Occipital lobe (tissue), 2 donors: Measurements from ENCODE around the gene IRF8. TPM values are rescaled to one million over a fixed set of nuclear protein-coding genes. Genes with fewer than 3 reads are reported as not detected.
"Not testable (repeated sequence)": the region's sequence is repeated elsewhere in the genome, so short reads cannot be mapped to it uniquely, and the experiment has no call there.

ENCODE experiments used
- DNase-seq: peaks from one replicate; lab custom pipeline; 2025; lab: John Stamatoyannopoulos, UW
- total RNA-seq: library from RNA; depleted of rRNA; stranded (reverse); fragments of >200 nt; gene quantifications from one replicate; pipeline ENCODE4 v1.2.3, GENCODE V29; 2014

The IRF8 gene
- total RNA-seq, 1 donor from 2014 or later: 9.8 TPM

DNA sequence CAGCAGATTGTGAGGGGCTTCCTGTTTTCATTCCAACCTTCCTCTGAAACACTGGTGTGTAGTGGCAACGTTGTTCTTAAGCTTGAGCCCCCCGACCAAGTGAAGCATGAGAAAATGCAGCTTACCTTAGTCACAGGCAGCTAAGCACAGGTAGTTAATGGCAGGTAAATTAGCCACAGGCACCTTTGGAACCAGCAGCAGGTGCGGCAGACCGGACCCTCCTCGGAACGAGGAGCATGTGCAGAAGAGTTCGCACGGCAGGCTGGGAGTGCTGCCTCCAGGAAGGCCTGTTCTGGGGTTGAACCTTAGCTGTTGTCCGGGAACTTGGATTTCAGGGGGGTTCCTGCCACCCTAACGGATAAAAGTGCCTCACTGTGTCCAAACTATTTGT, 7.2 kb upstream of the IRF8 start:
- DNase-seq: no peak

DNA sequence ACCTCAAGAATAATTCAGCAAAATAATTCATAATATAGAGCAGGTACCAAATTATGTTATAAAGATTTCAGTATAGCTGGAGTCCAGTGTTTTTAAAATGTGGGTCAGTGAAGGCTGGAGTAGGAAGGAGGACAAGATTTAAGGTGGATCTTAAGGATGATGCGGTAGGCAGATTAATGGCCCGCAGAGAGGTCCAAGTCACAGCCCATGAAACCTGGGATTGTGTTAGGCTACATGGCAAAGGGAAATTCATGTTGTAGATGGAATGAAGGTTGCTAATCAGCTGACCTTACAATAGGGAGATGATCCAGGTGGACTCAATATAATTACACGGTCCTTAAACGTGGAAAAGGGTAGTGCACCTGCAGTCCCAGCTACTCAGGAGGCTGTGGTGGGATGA, 6.2 kb upstream of the IRF8 start:
- DNase-seq: no peak

DNA sequence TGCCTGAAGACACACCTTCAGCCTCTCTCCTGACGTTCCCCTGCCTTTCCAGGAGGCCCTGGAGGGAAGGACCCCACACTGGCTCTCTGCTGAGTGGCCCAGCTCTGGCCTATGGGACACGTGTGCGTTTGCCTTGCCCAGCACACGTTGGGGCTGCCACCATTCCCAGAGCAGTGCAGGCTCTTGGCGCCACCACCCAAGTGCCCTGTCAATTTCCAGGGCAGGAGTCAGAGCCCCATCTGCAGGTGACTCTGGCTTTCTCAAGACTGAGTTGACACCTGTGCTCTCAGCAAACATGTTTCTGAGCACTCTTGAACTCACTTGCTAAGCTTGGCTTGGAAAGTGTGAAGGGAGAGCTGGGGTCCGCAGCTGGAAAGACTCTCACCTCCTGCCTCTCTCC, 4.7 kb upstream of the IRF8 start:
- no peak for DNase-seq

DNA sequence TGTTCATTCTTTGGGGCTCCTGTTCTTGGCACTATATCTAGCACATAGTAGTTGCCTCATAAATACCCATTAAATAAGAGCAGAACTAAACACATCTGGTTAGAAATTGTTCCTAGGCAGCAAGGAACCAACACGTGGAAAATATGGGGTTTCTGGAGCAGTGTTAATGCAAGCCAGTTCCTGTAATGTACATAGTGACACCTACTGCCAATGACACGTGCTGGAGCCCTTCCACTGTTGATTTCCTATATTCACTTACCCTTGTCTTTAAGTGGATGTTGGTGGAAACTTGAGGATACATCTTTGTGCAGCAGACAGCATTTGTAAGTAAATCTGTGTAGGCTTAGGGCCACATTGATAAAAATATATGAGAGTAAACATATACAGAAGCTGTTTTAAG, 1.6 kb upstream of the IRF8 start:
- no peak for DNase-seq

DNA sequence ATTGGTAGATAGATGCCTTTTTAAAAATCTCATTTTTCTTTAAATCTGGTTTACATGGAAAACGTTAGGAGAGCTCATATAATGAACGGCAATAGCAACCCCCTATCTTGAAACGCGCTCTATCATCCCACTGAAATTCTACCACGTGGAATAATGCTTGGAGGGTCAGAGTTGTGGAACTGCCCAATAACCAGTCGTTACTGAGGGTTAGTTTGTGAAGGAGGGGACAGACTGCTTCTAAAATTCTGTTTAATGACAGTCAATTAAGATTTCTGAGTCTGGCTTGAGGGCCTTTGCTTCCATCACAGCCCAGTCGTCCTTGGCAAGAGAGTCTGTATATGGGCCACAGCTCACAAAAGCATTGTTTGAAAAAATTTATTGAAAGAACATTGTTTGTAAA, 482 bp downstream of the IRF8 start:
- DNase-seq: no peak

DNA sequence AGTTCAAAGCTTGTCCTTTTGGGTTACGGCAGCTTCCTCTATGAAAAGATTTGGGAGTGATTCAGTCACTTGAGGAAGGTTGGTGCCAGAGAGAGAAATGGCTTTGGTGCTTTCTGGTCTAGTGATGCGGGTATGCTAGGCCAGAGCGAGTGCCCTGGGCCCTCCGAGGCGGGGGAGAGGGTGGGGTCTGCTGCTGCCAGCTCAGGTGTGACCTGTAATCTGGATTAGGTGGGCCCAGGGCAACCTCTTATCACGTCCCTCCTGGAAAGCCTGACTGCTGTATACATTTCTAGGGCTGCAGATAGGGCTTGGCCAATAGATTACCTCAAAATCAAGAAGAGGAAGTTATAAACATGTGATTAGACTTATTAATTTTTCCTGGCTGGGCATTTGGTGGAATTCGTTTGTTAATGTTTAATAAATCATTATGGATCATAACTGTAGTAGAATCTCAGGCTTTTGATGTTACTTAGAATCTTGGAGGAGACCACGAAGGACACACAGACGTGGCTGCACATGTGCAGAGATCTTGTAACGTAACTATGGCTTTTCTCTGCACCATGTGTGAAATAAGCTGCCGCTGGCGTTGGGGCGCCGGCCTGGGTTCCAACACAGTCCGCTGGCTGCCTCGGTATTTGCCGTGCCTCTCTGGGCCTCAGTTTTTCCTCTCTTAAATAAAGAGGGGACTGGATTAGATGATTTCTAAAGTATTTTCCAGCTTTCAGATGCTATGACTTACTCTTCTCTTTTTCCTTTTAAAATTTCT, 1.2 kb downstream of the IRF8 start:
- no peak for DNase-seq

DNA sequence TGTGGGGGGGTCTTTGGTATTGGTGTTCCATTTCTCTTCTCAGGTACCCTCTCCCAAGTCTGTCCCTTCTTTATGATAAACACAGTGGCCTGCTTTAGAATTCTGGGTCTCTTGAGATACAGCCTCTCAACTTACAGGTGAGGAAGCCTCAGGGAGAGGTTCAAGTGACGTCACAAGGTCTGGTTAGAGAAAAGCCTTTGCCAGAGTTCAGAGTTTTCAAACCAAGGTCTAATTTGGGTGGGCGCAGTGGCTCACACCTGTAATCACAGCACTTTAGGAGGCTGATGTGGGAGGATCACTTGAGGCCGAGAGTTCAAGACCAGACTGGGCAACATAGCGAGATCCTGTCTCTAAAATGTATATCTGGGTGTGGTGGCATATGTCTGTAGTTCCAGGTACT, 2.1 kb downstream of the IRF8 start:
- no peak for DNase-seq

DNA sequence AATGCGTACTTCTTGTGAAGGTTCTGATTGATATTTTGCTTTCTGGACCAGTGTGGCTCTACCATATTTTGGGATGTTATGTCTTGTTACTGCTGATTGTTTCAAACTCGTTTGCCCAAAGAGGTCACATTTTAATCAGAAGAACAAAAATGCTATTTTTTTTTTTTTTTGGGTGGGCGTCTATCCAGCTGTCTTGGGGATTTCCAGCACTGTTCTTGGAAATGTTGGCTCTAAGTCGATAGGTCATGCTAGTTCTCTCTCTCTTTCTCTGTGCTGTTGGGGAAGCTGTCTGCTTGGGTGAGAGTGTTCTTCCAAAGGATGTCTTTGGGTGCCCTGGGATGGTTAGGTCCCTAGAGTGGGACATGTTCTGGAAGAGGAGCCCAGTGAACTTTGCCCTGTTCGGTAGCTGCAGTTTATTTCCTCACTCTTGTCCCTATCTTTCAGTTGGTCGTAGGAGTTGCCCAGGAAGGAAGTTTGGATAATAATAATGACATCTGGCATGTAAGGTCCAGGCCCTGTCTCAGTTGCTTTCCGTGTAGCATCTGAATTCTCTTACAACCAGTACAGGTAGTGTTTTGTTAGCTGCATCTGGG, 2.9 kb downstream of the IRF8 start:
- no peak for DNase-seq

DNA sequence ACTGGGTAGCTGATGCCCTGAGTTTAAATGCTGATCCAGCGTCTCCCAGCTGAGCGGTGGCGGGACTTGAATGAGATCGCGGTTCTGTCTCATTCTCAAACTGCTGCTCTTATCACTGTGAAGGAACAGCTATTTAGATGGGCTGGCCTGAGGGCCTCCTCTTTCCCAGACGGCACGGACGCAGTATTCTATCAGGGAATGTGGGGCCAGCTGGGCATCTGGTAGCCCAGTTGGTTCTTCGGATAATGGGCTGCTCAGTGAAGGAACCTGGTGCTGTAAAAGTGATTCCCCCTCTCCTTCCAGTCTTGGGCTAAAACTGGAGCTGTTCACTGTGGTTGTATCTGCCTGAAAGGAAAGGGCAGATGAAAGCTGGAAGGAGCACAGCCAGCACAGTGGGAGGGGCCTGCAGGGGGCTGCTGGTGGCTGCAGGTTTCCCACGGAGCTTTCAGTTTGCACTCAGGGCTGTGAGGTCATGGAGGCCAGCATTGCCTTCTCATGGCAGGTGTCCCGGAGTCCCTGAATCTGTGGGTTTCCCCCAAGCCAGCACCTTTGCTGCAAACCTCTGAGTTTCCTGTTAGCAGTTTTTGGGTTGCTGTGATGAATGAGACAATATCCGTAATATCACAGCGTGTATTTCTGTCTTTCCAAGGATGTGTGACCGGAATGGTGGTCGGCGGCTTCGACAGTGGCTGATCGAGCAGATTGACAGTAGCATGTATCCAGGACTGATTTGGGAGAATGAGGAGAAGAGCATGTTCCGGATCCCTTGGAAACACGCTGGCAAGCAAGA, 3.6 kb downstream of the IRF8 start:
- DNase-seq: no peak

DNA sequence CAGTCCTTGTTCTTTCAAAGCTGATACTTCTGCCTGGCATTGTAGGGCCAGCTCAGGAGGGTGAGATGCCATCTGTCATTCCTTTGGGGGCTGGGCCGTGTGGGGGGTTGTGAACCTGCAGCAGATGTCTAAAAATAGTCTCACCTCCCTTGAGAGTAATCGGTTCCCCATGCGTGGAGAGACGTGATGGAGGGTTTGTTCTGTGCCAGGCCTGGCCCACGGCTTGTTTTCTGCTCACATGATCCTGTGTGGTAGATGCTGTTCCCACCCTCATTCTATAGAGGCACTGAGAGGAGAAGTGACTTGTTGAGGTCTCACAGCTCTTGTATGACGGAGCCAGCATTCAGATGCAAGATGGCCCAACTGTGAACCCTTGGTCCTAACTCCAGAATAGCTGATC, 4.6 kb downstream of the IRF8 start:
- no peak for DNase-seq

DNA sequence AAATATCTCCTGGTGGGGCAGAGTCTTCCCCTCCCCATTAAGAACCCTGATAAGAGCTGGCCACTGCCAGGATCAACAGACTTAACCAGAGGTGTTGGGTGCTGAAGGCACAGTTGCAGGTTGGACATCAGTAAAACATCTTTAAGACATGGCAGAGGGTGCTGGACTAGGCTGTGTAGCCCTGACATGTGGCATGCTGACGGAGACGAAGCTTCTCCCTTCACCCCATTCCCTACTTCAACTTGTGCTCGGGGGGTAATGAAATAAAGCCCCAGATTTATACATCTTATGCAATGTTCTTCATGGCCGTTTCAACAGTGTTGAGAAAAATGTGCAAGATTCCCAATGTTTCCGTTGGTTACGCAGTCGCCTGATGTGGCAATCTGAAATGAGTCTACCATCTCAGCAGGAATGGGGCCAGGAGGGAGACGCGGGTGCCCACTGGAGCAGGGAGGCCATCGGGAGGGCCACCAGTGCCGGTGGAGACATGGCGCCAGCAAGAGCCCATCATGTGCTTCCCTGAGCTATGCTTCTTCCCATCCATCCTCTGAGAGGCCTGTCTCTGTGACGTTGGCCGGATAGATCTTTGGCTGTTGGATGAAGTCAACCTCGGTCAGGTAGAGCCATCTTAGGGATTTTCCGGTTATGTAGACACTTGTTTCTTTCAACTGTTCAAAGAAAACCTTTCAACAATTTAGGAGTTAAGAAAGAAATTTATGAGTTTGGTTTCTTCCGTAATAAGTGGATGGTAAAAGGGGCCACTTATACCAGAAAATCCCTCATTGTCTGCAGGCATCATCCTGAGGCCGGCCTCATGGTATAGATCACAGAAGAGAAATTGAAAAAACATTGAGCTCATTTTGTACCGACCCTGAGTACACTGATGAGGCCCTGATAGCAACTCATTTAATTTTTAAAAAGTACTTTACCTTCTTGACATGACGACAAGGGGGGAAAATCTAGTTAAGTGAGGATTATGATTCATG, 6.4 kb downstream of the IRF8 start:
- no peak for DNase-seq

DNA sequence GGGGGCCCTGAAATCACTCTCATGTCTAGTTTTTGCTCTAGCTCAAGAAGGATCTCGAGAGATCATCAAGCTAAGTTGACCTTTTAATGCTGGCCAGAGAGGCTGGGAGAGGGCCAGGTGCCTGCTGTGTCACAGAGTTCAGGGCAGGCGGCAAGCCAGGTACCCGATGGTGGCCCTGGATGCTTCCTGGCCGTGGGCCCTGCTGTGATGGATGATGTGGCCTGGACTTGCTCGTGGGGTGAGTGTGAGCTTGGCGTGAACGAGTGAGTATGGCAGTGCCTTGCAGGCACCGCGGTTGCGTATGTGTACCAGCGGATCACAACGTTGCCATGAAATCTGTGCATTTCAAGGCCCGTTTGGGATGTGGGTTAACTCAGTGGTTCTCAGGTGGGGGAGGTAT, 7.4 kb downstream of the IRF8 start:
- no peak for DNase-seq

DNA sequence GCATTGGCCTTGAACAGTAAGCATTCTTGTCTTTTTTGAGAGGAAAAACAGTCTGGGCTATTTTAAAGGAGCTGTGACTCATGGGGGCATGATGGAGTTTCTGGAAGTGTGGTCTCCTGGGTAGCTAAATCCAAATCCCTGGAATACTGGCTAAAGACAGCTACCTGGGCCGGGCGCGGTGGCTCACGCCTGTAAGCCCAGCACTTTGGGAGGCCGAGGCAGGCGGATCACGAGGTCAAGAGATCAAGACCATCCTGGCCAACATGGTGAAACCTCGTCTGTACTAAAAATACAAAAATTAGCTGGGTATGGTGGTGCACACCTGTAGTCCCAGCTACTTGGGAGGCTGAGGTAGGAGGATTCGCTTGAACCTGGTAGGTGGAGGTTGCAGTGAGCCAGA, 8.3 kb downstream of the IRF8 start:
- not testable (repeated sequence) for DNase-seq

DNA sequence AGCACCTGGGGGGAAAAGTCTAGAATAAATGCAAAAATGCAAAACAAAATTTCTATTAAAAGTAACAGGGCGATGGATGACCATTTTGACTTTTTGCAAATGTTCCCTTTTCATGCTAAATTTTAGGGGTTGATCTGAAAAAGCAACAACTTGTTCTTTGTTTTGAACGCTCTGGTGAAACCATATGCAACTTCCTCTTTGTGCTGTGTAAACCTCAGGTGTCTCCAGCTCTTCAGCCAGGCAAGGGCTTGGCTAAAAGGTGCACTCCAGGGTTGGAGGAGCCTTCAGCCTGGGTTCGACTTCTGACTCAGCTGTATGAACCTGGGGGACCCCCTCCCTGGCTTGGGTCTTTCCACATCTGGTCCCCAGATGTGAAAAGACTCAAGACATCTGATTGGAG, 9.5 kb downstream of the IRF8 start:
- DNase-seq: no peak

DNA sequence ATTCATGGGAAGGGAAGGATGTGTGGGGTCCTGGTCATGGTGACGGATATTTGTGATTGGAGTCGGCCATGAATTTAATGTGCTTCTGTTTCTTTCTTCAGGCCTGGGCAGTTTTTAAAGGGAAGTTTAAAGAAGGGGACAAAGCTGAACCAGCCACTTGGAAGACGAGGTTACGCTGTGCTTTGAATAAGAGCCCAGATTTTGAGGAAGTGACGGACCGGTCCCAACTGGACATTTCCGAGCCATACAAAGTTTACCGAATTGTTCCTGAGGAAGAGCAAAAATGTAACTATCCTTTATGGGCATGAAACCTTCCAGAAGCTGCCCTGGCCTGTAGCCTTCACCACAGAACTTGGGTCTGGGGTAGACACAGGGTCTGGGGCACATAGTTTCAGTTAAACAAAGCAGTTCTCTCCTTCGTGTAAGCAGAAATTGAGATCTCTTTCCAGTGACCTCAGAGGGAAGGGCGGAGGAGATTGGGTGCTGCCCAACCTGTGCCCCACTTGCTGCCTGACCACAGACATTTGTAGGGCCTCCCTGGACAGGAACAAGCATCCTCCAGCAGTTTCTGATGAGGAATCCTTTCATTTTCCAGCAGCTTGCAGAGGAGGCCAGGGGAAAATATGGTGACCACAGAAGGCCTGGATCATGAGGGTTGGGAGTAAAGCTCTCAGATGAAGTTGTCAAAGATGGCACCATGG, 10.1 kb downstream of the IRF8 start:
- DNase-seq: no peak

DNA sequence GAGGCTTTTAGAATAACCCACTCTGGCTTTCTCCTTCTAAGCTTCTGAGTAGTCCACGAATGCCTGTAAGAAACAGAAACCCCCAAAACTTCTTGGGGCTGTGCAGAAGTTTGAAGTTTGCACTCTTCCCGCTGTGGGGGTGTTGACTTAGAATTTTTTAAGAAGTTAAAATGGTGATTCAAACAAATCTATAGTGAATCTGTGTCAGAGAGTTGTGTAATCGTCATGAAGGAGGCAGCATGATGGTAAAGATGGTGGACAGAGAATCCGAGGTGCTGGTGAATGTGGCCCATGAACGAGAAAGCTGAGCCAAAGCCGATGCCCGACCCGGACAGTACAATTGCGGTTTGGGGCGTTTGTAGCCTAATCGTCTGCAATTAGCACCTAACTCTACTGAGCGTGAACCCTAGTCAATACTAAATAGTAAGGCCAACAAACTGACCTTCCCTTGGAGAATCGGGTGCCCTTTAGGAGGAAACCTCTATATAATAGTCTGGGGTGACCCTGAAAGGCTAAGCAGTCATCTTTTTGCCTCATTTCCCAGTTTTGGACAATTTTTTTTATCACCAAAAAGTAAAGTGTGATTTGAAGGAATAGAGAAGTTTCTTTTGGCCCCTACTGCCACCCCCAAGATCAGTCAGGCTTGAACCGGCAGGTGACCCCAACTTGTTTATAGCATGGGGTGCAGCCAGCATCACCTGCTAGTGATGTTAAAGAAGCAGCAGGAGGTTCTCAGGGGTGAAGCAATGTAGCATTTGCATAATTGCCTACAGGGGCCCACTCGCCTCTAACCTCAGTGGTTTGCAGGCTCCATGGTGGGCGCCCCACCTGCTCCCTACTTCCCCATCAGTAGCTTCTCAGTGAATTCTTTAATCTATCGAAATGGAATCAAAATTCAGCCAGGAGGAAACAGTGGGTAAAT, 11.2 kb downstream of the IRF8 start:
- no peak for DNase-seq

DNA sequence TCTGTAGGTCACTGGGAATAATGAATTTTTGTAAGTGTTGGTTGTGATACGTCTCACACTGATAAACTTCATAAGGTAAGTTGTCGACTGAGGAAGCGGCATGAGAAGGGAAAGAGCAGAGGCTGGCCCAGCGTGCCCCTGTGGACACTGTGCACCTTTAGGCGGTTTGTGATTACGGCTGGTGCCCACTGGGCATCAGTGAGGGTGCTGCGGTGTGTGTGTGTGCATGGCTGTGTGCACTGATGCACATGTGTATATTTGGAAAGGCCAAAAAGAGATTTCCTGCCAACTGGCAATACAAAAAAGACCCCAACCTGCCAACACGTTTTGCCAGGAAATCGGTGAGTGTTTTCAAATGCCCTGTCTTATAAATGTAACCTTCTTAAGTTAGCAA, 11.9 kb downstream of the IRF8 start:
- DNase-seq: no peak

DNA sequence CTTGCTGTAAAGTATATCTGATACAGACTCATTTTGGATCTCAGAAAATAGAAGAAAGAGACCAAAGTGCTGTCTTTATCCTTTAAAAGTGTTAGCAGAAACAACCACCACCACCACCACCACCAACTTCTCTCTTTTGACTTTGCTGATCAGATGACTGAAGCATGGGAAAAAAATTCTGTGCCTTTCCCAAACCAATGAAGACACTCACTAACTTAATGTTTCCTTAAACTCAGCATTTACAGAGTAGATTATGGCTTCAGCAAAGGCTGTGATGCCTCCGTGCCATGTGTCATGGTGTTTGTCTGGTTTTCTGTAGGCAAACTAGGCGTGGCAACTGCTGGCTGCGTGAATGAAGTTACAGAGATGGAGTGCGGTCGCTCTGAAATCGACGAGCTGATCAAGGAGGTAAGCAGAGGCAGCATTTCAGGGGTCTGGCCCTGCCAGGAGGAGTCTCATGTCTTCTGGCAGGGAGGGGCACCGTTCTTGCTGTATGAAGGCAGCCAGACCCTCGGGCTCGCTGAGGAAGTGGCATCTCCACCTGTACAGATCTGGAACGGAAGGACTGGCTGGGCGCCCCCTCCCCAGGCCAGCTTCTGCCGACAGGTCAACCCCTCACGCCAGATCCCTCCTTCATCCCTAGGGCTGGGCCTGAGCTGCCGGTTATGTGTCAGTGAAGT, 12.4 kb downstream of the IRF8 start:
- DNase-seq: no peak
